Stimulated activated memory B cell treated with anti-CD40 and anti-IgM and Interleukin-4, amounts not matched to agents 10 μg/mL and 1 μg/mL and 100 μg/mL, for 72 hours (primary cell): ENCODE measurements around the gene TSR1.

Experiments
- ATAC-seq: fragments of 150-1000 bp; cut with Tn5 transposase; 2 replicates; pipeline ENCODE4 v1.10.0; 2021
- H3K27ac Mint-ChIP-seq: one replicate; pipeline ENCODE4 v1.8.0; 2022; ENCODE audit warnings: mild to moderate bottlenecking, mixed read lengths
- H3K27me3 Mint-ChIP-seq: one replicate; pipeline ENCODE4 v1.8.0; 2022; ENCODE audit warnings: mixed read lengths
- H3K36me3 Mint-ChIP-seq: one replicate; pipeline ENCODE4 v1.8.0; 2022; ENCODE audit warnings: mixed read lengths
- H3K4me1 Mint-ChIP-seq: one replicate; pipeline ENCODE4 v1.8.0; 2022; ENCODE audit warnings: mixed read lengths
- H3K4me3 Mint-ChIP-seq: one replicate; pipeline ENCODE4 v1.8.0; 2022; ENCODE audit warnings: mild to moderate bottlenecking, moderate library complexity, mixed read lengths
- H3K9me3 Mint-ChIP-seq: one replicate; pipeline ENCODE4 v1.8.0; 2022; ENCODE audit warnings: mixed read lengths

The TSR1 gene

DNA sequence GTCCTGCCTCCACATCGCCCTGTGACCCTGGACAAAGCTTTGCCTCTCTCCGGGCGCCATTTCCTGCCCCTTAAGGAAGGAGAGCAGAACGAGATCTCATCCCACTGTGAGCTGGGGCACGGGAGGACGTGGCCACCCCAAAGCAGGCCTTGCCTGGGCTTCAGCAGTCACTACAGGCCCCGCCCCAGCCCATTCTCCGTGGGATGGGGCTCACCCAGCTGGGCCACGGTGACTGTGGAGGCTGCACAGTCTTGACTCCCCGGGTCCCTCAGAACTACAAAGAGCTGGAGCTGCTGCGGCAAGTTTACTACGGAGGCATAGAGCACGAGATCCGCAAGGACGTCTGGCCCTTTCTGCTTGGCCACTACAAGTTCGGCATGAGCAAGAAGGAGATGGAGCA, 36.4 kb upstream of the TSR1 start:
- no peak overlapping the region for H3K27ac Mint-ChIP-seq
- H3K27me3 Mint-ChIP-seq, result no peaks in the 10 kb centered on the region
- no peaks in the 10 kb centered on the region for H3K4me1 Mint-ChIP-seq
- no peaks in the 10 kb centered on the region for H3K9me3 Mint-ChIP-seq
- H3K4me3 Mint-ChIP-seq, result no peak overlapping the region
- H3K36me3 Mint-ChIP-seq, result peaks cover 32% of the 10 kb centered on the region
- ATAC-seq, result no peak

DNA sequence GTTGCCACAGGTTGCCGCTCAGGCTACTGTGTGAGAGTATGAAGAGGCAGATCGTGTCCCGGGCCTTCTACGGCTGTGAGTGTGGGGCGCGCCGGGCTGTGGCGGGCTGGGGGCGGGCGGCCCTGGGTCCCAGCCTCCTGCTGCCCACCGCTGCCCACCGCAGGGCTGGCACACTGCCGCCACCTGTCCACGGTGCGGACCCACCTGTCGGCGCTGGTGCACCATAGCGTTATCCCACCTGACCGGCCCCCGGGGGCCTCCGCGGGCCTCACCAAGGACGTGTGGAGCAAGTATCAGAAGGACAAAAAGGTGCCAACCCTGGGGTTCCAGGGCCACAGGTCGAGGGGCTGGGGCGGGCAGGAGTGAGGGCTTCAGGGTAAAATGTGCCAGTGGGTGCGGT, 35.9 kb upstream of the TSR1 start:
- no peak overlapping the region for H3K4me3 Mint-ChIP-seq
- H3K27ac Mint-ChIP-seq, result no peak overlapping the region
- peak; percentile 34 for ATAC-seq
- H3K9me3 Mint-ChIP-seq, result no peaks in the 10 kb centered on the region
- no peaks in the 10 kb centered on the region for H3K27me3 Mint-ChIP-seq
- H3K4me1 Mint-ChIP-seq, result no peaks in the 10 kb centered on the region
- peaks cover 30% of the 10 kb centered on the region for H3K36me3 Mint-ChIP-seq

DNA sequence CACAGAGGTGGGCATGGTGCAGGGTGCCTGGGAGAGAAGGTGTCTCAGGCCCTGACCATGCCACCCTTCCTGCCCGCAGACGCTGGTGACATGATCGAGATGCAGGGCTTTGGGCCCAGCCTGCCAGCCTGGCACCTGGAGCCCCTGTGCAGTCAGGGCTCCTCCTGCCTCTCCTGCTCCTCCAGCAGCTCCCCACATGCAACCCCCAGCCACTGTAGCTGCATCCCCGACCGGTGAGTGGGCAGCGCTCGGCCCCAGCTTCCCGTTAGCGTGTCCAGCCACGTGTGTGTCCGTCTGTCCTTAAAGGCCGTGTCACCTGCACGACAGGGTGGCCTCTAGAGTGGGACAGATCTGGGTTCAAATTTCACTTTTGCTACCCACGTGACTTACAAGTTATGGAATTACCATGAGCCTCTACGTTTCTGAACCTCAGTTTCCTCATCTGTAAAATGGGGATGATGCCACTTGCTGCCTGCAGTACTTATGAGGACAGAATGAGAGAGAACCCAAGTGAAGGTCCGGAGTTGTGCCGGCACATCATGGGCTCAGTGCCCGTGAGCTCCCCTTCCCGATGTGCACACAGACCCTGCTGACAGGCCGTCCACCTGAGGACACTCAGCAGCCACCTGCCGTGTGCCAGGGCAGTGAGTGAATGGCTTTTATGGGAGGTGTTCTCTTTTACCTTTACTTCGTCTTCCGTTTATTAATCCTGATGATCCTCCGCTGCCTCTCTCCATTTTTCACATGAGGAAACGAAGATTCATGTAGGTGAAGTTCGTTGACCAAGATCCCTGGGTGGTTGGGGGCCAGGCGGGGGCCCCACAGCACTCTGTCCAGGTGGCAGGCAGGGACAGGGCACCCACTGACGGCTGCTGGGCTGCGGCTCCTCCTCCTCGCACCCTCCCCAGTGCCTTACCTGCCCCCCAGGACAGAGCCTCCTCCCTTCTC, 35.2 kb upstream of the TSR1 start:
- Mint-ChIP-seq H3K27ac (no peak overlapping the region), H3K9me3 (no peaks in the 10 kb centered on the region), H3K4me3 (no peak overlapping the region), H3K27me3 (no peaks in the 10 kb centered on the region), H3K36me3 (peaks cover 30% of the 10 kb centered on the region), H3K4me1 (no peaks in the 10 kb centered on the region)
- ATAC-seq, result no peak

DNA sequence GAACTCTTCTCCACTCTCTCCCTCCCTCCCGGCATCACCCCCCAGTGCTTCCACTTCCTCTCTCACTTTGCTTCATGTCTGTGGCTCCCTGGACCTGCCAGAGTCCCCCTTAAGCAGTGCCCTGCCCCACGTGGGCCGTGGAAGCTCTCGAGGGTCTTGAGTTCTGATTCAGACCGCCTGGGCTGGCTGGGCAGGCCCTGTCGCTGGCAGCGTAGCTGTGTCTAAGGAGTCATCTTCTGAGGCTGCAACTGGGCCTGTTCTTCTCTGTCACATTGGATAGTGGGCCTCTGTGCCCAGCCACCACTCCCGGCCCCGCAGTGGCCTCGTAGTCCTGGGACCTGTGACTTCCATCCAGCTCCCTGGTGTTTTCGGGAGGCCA, 33.9 kb upstream of the TSR1 start:
- no peak for ATAC-seq
- H3K4me3 Mint-ChIP-seq, result no peak overlapping the region
- no peaks in the 10 kb centered on the region for H3K27me3 Mint-ChIP-seq
- peaks cover 26% of the 10 kb centered on the region for H3K36me3 Mint-ChIP-seq
- H3K4me1 Mint-ChIP-seq, result no peaks in the 10 kb centered on the region
- H3K27ac Mint-ChIP-seq, result no peak overlapping the region
- no peaks in the 10 kb centered on the region for H3K9me3 Mint-ChIP-seq

DNA sequence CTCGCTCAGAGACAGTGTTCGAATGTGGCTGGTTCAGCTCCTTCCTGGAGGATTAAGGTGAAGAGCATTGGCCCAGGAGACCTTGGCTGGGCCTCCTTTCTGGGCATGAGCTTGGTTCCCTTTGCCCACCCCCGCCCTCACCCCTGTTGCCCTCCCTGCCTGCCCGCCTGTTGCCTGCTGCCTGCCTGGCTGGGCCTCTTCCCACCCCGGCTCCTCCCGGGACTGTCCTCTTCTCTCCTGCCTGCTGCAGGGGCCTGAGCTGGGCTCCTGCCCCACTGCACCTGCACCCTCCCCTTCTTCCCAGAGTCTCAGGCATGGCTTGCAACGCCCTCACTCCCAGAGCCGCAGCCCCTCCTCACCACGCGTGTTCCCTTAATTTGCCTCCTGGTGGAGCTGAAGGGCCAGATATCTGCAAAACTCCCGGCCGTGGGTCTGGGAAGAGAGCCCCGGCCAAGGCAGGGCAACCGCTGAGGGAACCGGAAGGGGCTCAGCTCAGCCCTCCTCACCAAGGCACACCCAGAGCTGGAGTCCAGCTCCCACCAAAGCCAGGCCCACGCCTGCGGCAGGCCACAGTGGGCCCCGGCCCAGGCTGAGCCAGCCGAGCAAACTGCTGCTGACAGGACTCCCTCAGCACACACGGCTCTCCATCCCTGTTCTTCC, 33.4 kb upstream of the TSR1 start:
- Mint-ChIP-seq H3K27ac (no peak overlapping the region), H3K36me3 (peaks cover 30% of the 10 kb centered on the region)

DNA sequence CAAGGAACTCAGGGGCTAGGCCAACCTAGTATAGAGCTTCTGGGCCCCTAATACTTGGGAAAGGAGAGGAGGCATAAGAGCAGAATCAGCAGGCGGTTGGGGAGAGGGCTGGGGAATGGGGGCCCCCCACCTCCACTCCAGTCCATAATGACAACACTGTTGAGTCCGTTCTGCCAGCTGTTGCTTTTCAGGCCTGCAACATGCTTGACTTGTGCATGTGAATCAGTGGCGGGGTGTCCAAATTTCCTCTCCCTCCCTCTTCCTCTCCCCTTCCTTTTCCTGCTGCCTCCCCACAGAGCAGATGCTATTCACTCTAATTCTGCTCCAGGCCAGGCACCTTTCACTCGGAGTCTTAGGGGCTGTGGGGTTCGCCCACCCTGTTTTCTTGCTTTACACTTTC, 32.8 kb upstream of the TSR1 start:
- ATAC-seq, result no peak
- Mint-ChIP-seq H3K27ac (no peak overlapping the region), H3K4me3 (no peak overlapping the region), H3K9me3 (no peaks in the 10 kb centered on the region), H3K4me1 (no peaks in the 10 kb centered on the region), H3K27me3 (no peaks in the 10 kb centered on the region), H3K36me3 (peaks cover 35% of the 10 kb centered on the region)

More for the DNA sequence above, 33.4 kb upstream of the TSR1 start:
- no peaks in the 10 kb centered on the region for H3K4me1 Mint-ChIP-seq
- H3K27me3 Mint-ChIP-seq, result no peaks in the 10 kb centered on the region
- no peaks in the 10 kb centered on the region for H3K9me3 Mint-ChIP-seq
- no peak overlapping the region for H3K4me3 Mint-ChIP-seq
- ATAC-seq, result no peak

DNA sequence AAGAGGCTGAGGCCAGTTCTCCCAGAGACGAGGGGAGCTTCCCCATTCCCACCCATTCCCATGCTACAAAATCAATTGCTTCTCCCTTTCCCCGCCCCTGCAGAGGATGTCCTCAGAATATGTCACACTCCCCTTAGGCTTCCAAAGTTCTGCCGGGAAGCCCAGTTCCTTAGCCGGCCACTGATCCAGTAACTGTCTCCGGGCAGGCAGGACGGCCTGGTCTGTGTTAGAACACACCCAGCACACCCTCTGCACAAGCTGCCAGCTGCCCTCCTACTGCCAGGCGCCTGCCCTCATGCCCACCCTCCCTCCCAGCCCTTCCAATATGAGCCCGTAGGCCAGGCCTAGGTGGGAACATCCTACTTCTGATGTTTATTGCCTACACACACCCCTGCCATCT, 32.1 kb upstream of the TSR1 start:
- Mint-ChIP-seq H3K4me3 (no peak overlapping the region), H3K36me3 (peaks cover 39% of the 10 kb centered on the region), H3K27me3 (no peaks in the 10 kb centered on the region), H3K4me1 (no peaks in the 10 kb centered on the region), H3K9me3 (no peaks in the 10 kb centered on the region), H3K27ac (no peak overlapping the region)
- no peak for ATAC-seq

DNA sequence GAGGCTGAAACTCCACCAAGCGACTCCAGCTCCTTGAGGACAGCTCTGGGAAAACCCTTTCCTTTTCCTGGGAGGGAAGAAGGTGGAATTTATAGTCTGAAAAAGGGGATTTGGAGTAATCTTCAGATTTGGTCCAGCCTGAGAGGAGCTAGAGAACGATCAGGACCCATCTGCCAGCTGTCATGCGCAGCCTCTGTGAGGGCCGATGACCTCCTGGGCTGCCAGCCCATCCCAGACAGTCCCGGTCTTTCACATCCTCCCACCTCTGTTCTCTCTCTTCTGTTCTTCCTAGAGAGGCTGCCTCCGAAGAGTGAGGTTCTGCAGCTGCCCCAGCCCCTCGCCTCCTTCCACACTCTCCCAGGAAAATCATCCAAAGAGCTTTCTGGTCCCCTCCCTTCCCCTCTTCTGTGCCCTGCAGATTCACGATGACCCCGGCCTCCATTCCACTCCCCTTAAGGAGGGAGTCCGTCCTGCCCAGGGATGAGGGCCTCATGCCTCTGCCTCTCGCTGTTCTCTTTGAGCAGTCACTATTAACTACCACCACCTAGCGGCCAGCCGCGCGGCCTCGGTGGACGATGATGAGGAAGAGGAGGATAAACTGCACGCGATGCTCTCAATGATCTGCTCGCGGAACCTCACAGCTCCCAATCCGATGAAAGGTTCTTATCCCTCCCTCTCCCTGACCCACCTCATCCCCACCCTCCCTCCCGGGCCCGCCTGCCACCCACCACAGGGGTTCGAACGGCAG, 30.7 kb upstream of the TSR1 start:
- Mint-ChIP-seq H3K4me3 (no peak overlapping the region), H3K4me1 (no peaks in the 10 kb centered on the region), H3K9me3 (no peaks in the 10 kb centered on the region), H3K27ac (no peak overlapping the region), H3K27me3 (no peaks in the 10 kb centered on the region), H3K36me3 (peaks cover 45% of the 10 kb centered on the region)
- no peak for ATAC-seq

DNA sequence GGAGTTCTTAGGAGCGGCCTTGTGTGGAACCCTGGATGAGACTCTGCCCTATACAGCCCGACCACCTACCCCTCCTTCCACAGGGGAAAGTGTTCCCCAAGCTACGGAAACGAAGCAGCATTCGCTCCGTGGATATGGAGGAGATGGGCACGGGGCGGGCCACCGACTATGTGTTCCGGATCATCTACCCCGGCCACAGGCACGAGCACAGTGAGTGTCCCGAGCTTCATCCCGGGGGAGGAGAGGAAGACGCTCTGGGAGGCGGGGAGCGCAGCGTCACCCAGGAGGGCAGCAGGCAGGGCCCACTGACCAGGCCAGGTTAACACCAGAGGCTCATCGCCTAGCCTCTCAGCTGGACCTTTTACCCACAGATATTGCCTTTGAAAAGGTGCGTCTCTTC, 28.9 kb upstream of the TSR1 start:
- no peaks in the 10 kb centered on the region for H3K9me3 Mint-ChIP-seq
- peaks cover 58% of the 10 kb centered on the region for H3K36me3 Mint-ChIP-seq
- no peaks in the 10 kb centered on the region for H3K27me3 Mint-ChIP-seq
- H3K27ac Mint-ChIP-seq, result no peak overlapping the region
- H3K4me3 Mint-ChIP-seq, result no peak overlapping the region
- no peaks in the 10 kb centered on the region for H3K4me1 Mint-ChIP-seq
- ATAC-seq, result no peak

DNA sequence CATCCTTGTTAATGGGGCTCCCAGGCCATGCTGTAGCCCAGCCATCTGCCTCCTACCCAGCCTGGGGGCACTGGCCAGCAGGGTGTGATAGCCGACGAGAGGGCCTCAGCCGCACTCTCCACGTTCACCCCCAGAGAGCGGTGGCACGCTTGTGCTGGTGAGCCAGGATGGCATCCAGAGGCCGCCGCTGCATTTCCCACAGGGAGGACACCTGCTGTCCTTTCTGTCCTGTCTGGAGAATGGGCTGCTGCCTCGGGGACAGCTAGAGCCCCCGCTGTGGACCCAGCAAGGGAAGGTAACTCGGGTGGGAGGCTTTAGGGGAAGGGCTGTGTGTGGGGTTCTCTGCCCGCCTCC, 28.5 kb upstream of the TSR1 start:
- H3K4me3 Mint-ChIP-seq, result no peak overlapping the region
- no peaks in the 10 kb centered on the region for H3K27me3 Mint-ChIP-seq
- H3K36me3 Mint-ChIP-seq, result peaks cover 55% of the 10 kb centered on the region
- H3K4me1 Mint-ChIP-seq, result no peaks in the 10 kb centered on the region
- H3K9me3 Mint-ChIP-seq, result no peaks in the 10 kb centered on the region
- ATAC-seq, result no peak
- H3K27ac Mint-ChIP-seq, result no peak overlapping the region

DNA sequence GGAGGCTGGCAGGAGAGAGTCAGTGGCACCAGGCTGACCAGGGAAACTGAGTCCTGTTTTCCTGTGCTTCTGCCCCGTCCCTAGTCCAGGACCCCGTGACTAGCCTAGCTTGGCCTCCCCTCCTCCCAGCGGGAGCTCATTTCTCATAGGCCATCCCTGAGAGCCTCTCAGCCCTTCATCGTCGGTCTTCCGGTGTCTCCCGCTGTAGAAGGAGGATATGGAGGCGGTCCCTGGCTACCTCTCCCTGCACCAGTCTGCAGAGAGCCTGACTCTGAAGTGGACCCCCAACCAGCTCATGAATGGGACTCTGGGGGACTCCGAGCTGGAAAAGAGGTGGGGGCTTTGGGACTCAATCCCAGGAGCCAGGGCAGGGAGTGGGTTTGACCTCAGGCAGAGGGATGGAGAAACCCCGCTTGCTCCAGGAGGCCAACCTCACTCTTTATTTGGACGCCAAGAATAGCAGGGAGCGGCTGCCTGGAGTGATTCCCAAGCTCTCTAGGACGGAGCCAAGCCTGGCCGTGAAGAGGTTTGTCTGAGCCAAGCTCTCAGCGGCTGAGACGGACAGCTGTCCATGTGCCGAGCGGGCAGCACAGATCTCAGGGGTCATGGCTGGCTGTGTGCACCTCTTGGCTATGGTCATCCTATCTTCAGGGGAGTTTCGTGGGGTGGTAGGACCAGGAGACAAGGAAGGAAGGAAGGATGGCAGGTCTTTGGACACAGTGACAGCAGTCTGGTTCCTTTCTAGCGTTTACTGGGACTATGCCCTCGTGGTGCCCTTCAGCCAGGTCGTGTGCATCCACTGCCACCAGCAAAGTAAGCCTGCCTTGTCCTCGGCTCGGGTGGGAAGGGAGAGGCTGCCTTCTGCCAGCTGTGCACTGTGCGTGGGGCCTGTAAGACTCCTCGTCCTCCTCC, 27.9 kb upstream of the TSR1 start:
- Mint-ChIP-seq H3K27ac (no peak overlapping the region), H3K36me3 (peaks cover 55% of the 10 kb centered on the region), H3K27me3 (no peaks in the 10 kb centered on the region), H3K4me1 (no peaks in the 10 kb centered on the region), H3K9me3 (no peaks in the 10 kb centered on the region), H3K4me3 (no peak overlapping the region)
- no peak for ATAC-seq

DNA sequence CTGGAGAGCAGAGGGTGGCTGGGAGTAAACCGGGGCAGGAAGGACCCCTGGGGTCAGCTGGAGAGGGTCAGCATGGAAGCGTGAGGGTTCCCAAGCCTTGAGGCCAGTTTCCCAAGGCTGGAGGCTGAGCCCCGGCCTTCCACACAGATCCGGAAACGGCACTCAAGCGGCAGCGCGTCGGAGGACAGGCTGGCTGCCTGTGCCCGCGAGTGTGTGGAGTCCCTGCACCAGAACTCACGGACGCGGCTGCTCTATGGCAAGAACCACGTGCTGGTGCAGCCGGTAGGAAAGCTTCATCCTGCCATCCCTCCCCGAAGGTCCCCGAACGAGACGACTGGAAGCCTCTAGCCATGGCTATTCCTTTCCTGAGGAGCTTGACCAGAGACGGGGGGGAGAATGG, 27.1 kb upstream of the TSR1 start:
- Mint-ChIP-seq H3K9me3 (no peaks in the 10 kb centered on the region), H3K36me3 (peaks cover 55% of the 10 kb centered on the region), H3K27ac (no peak overlapping the region), H3K27me3 (no peaks in the 10 kb centered on the region), H3K4me1 (no peaks in the 10 kb centered on the region), H3K4me3 (no peak overlapping the region)
- no peak for ATAC-seq

DNA sequence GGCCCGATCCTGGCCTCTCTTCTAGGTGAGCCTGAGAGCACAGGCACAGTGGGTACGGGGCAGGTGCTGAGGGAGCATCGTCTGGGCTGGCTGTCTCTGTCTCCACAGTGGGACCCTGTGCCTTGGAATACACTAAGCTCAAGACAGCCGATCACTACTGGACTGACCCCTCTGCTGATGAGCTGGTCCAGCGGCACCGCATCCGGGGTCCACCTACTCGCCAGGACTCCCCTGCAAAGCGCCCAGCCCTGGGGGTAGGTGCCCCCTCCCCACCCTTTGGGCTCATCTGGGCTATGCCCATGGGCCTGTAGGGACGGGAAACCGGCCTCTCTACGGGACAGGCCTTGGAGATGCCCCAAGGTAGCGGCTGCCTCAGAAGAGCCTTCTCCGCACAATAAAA, 26.6 kb upstream of the TSR1 start:
- no peaks in the 10 kb centered on the region for H3K27me3 Mint-ChIP-seq
- no peak overlapping the region for H3K4me3 Mint-ChIP-seq
- no peaks in the 10 kb centered on the region for H3K4me1 Mint-ChIP-seq
- no peak for ATAC-seq
- no peaks in the 10 kb centered on the region for H3K9me3 Mint-ChIP-seq
- H3K27ac Mint-ChIP-seq, result no peak overlapping the region
- peaks cover 55% of the 10 kb centered on the region for H3K36me3 Mint-ChIP-seq

DNA sequence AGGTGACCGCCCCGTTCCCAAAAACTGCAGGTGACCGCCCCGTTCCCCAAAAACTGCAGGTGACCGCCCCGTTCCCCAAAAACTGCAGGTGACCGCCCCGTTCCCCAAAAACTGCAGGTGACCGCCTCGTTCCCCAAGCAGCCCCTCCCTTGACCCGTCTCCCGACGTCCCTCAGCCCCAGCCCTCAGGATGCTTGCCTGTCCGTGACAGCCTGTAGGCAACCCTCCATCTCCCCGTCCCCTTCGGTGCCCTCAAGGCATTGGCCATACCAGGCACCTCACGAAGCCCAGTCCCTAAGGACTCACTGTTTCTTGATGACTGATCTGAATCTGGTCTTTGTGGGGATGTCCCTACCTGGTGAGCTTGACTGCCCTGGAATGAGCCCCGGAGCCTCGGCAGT, 26.2 kb upstream of the TSR1 start:
- Mint-ChIP-seq H3K4me1 (no peaks in the 10 kb centered on the region), H3K4me3 (no peak overlapping the region), H3K27me3 (no peaks in the 10 kb centered on the region), H3K36me3 (peaks cover 54% of the 10 kb centered on the region), H3K27ac (no peak overlapping the region), H3K9me3 (no peaks in the 10 kb centered on the region)
- no peak for ATAC-seq

DNA sequence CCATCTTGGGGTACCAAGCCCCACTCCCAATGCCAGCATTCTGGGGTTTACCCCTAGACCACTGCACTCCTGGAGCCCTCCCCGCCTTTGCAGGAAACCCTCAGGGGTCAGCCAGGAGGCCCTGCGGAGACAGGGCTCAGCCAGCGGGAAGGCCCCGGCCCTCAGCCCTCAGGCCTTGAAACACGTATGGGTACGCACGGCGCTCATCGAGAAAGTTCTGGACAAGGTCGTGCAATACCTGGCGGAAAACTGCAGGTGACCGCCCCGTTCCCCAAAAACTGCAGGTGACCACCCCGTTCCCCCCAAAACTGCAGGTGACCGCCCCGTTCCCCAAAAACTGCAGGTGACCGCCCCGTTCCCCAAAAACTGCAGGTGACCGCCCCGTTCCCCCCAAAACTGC, 25.8 kb upstream of the TSR1 start:
- Mint-ChIP-seq H3K9me3 (no peaks in the 10 kb centered on the region), H3K4me3 (no peak overlapping the region), H3K27me3 (no peaks in the 10 kb centered on the region), H3K27ac (no peak overlapping the region), H3K4me1 (no peaks in the 10 kb centered on the region), H3K36me3 (peaks cover 50% of the 10 kb centered on the region)
- no peak for ATAC-seq
